ENCODE measurements around the gene ADCY1.

- TF ChIP-seq CTCF (IDR thresholded peaks at IDR 0.05) = no peak
- no peak for TF ChIP-seq POLR2A (IDR thresholded peaks at IDR 0.05)
These were observed 7.2 kb downstream of the ADCY1 start for GRCh38 chr7:45581271-45581780.

Data from uterus (tissue), 2 donors.